Fibroblast of lung (primary cell): ENCODE results near the gene TRIM44. TPM values are rescaled to one million over a fixed set of nuclear protein-coding genes. Genes with fewer than 3 reads are reported as not detected.

Experiments
- DNase-seq, 2 donors: peaks; one replicate each; pipeline versions ENCODE4 v3.0.0 to v3.0.0-alpha.2; 2010; ENCODE audit warnings: low read depth in 2 of 2
- H2AFZ ChIP-seq: 2 replicates; pipeline ENCODE4 v1.5.1; 2012; ENCODE audit warnings: low read length, control low read depth, inconsistent platforms
- H3K27ac ChIP-seq: 2 replicates; pipeline ENCODE4 v1.5.1; 2011; ENCODE audit warnings: low read length, control low read depth; ENCODE audit not compliant: insufficient read depth
- H3K27me3 ChIP-seq: 2 replicates; pipeline ENCODE4 v1.5.1; 2011; ENCODE audit warnings: mild to moderate bottlenecking, low read length; ENCODE audit not compliant: control insufficient read depth, insufficient read depth
- H3K36me3 ChIP-seq: 2 replicates; pipeline ENCODE4 v1.5.1; 2011; ENCODE audit warnings: low read length; ENCODE audit not compliant: control insufficient read depth, insufficient read depth
- H3K4me1 ChIP-seq: 2 replicates; pipeline ENCODE4 v1.5.1; 2011; ENCODE audit warnings: low read length; ENCODE audit not compliant: control insufficient read depth, insufficient read depth; ENCODE audit errors: extremely low read depth
- H3K4me2 ChIP-seq: 2 replicates; pipeline ENCODE4 v1.5.1; 2011; ENCODE audit warnings: low read length, control low read depth; ENCODE audit not compliant: insufficient read depth; ENCODE audit errors: extremely low read depth
- H3K4me3 ChIP-seq, 4 experiments: fragments of 200-600 bp in 1 of 4; sonication (generic) in 1 of 4; replicated peaks in 1 of 4; 2 replicates each; pipeline ENCODE4 v1.5.1; 2011 to 2016; ENCODE audit warnings: low read length in 4 of 4, low read depth in 3 of 4, mild to moderate bottlenecking in 3 of 4, control low read depth in 2 of 4, inconsistent platforms in 1 of 4, mixed read lengths in 1 of 4; ENCODE audit not compliant: insufficient read depth in 1 of 4; ENCODE audit errors: control extremely low read depth in 1 of 4
- H3K79me2 ChIP-seq: 2 replicates; pipeline ENCODE4 v1.5.1; 2012; ENCODE audit warnings: mild to moderate bottlenecking, low read length, inconsistent platforms; ENCODE audit not compliant: control insufficient read depth, insufficient read depth
- H3K9ac ChIP-seq: 2 replicates; pipeline ENCODE4 v1.5.1; 2011; ENCODE audit warnings: mild to moderate bottlenecking, low read length, control low read depth; ENCODE audit not compliant: insufficient read depth
- H3K9me3 ChIP-seq: 2 replicates; pipeline ENCODE4 v1.5.1; 2012; ENCODE audit warnings: low read depth, low read length; ENCODE audit not compliant: control insufficient read depth, insufficient read depth
- H4K20me1 ChIP-seq: 2 replicates; pipeline ENCODE4 v1.5.1; 2011; ENCODE audit warnings: low read length; ENCODE audit not compliant: control insufficient read depth, insufficient read depth; ENCODE audit errors: extremely low read depth
- EZH2 ChIP-seq: IDR thresholded peaks from 2 replicates; pipeline ENCODE4 v1.5.1; 2012; ENCODE audit warnings: low read length, control low read depth, mild to moderate bottlenecking; ENCODE audit errors: missing control alignments
- polyA plus RNA-seq, 2 donors: library from polyadenylated mRNA; depleted of rRNA in 1 of 2; stranded (reverse) in 1 of 2; unstranded in 1 of 2; fragments of >200 nt; gene quantifications; 2 replicates each; pipeline ENCODE4 v1.2.1, GENCODE V29; 2011 to 2012; ENCODE audit warnings: missing spikeins in 1 of 2
- total RNA-seq: library from RNA; depleted of rRNA; stranded (reverse); fragments of >200 nt; gene quantifications from 2 replicates; pipeline ENCODE4 v1.2.1, GENCODE V29; 2014
- TF ChIP-seq, protein P1 (sequence below), 2 donors: IDR thresholded peaks in 1 of 2; conservative IDR thresholded peaks in 1 of 2; 1 replicate in 1 of 2; 2 replicates in 1 of 2; pipeline ENCODE4 v1.5.1; 2011 to 2012; ENCODE audit warnings: low read length in 2 of 2, control low read depth in 1 of 2, inconsistent platforms in 1 of 2, low read depth in 1 of 2, mild to moderate bottlenecking in 1 of 2

Gene TRIM44
- total and polyA plus RNA-seq, 2 donors (not counting 1 experiment from before 2014, with no cell fraction given) = 10.4 to 78.3 TPM

DNA sequence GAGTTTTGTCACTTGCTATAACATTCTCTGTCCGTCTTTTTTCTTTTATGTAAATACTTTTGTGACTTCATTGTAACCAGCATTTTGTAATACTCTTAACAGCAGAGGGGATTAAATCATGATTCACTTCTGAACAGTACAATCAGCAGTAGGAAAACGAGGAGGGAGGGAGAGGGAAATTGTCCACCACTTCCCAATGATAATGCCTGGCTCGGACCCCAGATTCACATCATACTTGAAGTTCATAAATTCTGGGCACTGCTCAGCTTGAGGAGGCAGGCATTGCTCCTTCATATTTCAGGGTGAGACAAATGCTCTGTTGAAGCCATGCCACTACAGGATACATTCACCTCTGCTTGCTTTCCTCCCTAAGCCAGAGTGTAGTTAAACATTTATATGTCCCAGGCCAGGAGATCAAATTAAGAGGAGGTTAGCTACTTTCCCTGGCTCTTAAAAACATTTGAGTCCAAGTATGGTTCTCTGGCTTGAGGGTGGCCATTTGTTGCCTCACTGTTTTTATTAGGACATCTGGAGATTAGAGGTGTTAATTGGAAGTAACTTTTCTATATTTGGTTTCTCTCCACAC lies 152.2 kb downstream of the TRIM44 start:
- H3K4me1 ChIP-seq = no peaks in the 10 kb centered on the region
- H4K20me1 ChIP-seq = no peaks in the 10 kb centered on the region
- H2AFZ ChIP-seq = no peak overlapping the region
- no peaks in the 10 kb centered on the region for H3K27me3 ChIP-seq
- DNase-seq = peak in 1 of 2 donors; percentile 25
- H3K9ac ChIP-seq = no peak overlapping the region
- no peak for TF ChIP-seq EZH2
- TF ChIP-seq, protein P1, sequence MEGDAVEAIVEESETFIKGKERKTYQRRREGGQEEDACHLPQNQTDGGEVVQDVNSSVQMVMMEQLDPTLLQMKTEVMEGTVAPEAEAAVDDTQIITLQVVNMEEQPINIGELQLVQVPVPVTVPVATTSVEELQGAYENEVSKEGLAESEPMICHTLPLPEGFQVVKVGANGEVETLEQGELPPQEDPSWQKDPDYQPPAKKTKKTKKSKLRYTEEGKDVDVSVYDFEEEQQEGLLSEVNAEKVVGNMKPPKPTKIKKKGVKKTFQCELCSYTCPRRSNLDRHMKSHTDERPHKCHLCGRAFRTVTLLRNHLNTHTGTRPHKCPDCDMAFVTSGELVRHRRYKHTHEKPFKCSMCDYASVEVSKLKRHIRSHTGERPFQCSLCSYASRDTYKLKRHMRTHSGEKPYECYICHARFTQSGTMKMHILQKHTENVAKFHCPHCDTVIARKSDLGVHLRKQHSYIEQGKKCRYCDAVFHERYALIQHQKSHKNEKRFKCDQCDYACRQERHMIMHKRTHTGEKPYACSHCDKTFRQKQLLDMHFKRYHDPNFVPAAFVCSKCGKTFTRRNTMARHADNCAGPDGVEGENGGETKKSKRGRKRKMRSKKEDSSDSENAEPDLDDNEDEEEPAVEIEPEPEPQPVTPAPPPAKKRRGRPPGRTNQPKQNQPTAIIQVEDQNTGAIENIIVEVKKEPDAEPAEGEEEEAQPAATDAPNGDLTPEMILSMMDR (conservative IDR thresholded peaks at IDR 0.05 in 1 of 2, IDR thresholded peaks at IDR 0.05 in 1 of 2; ENCODE audit: low read depth in 1 of 2, low read length in 2 of 2) = no peak
- no peak overlapping the region for H3K27ac ChIP-seq
- no peaks in the 10 kb centered on the region for H3K9me3 ChIP-seq
- no peak overlapping the region for H3K4me3 ChIP-seq
- peaks cover 1% of the 10 kb centered on the region for H3K36me3 ChIP-seq
- no peak overlapping the region for H3K4me2 ChIP-seq
- H3K79me2 ChIP-seq = no peaks in the 10 kb centered on the region

DNA sequence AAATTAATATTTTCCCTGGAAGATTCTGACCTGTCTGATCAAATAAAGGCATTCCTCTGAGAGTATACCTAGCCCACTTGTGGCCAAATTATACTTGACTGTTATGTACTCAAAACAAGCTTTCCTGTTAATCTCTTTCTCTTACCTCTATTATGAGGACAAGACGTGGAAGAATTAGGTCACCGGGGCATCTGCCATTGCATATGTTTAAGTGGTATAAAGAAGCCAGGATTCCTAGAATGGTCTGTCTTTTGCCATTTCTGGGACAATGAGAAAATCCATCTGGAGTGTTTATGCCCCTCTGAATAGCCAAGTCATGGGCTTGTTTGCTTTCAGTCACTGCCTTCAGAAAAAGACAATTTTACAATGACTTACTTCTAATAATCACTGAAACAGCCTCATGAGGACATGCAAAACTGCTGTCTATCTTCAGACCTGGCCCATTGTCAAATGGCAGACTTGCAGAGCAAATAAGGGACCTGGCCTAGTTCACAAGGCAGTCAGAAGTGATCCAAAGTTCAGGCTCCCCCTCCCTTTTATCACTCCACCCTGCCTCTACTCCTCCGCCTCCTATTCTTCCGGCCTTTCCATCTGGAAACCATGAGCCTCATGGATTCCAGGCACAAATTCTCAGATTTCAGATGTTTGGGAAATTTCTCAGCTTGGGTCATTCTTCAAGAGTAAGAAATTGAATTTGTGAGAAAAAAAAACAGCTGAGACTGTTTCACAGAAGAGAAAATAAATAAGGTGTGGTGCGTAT lies 153.2 kb downstream of the TRIM44 start:
- Histone ChIP-seq H3K27ac (no peak overlapping the region), H3K9ac (no peak overlapping the region)
- peak; percentile 23 to 74 for DNase-seq

DNA sequence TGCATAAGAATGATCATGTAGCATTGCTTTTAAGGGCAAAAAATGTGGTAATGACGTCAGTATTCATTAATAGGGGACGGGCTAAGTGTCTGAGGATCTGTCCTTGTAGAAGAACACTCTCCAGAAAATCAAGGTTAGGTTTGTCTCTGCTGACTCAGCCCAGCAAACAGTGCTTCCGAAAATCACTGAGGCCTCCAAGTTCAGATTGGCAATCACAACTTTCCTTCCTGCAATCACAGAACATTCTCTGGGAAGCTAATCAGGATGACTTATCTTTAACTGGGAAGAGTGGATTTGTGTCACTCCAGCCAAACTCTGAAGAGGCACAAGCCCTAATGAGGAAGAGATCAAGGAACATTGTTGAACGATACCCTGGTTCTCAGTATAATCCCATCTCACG lies 158.0 kb downstream of the TRIM44 start:
- Histone ChIP-seq H4K20me1 (no peaks in the 10 kb centered on the region), H3K4me2 (no peak overlapping the region), H3K9me3 (no peaks in the 10 kb centered on the region), H3K27me3 (no peaks in the 10 kb centered on the region), H3K79me2 (no peaks in the 10 kb centered on the region), H3K4me3 (no peak overlapping the region), H3K27ac (no peak overlapping the region), H3K4me1 (no peaks in the 10 kb centered on the region), H3K36me3 (no peaks in the 10 kb centered on the region), H3K9ac (no peak overlapping the region), H2AFZ (no peak overlapping the region)
- DNase-seq = no peak
- TF ChIP-seq, protein P1 (conservative IDR thresholded peaks at IDR 0.05 in 1 of 2, IDR thresholded peaks at IDR 0.05 in 1 of 2; ENCODE audit: low read depth in 1 of 2, low read length in 2 of 2) = no peak
- TF ChIP-seq EZH2 = no peak

More for the DNA sequence above, 153.2 kb downstream of the TRIM44 start:
- Histone ChIP-seq H4K20me1 (no peaks in the 10 kb centered on the region), H2AFZ (no peak overlapping the region), H3K27me3 (no peaks in the 10 kb centered on the region), H3K79me2 (no peaks in the 10 kb centered on the region), H3K4me3 (no peak overlapping the region), H3K4me1 (no peaks in the 10 kb centered on the region), H3K9me3 (no peaks in the 10 kb centered on the region), H3K36me3 (no peaks in the 10 kb centered on the region), H3K4me2 (no peak overlapping the region)
- TF ChIP-seq, protein P1 (conservative IDR thresholded peaks at IDR 0.05 in 1 of 2, IDR thresholded peaks at IDR 0.05 in 1 of 2; ENCODE audit: low read depth in 1 of 2, low read length in 2 of 2) = no peak
- TF ChIP-seq EZH2 = no peak
